OCI-LY7 (cell line): Measurements from ENCODE around the gene TRPM8.

ENCODE experiments used
- EZH2phosphoT487 ChIP-seq: fragments of 200-600 bp; sonication (generic); IDR thresholded peaks from 2 replicates; pipeline ENCODE4 v1.6.1; 2018; ENCODE audit warnings: low read depth, borderline replicate concordance, mild to moderate bottlenecking, mixed run types, antibody characterized with exemption, low read length, moderate library complexity, mixed read lengths
- TF ChIP-seq, protein P1 (sequence below): fragments of 200-600 bp; sonication (generic); conservative IDR thresholded peaks from 2 replicates; pipeline ENCODE4 v1.5.1; 2014; ENCODE audit warnings: mild to moderate bottlenecking, antibody characterized with exemption, low read length, moderate library complexity, mixed read lengths

DNA sequence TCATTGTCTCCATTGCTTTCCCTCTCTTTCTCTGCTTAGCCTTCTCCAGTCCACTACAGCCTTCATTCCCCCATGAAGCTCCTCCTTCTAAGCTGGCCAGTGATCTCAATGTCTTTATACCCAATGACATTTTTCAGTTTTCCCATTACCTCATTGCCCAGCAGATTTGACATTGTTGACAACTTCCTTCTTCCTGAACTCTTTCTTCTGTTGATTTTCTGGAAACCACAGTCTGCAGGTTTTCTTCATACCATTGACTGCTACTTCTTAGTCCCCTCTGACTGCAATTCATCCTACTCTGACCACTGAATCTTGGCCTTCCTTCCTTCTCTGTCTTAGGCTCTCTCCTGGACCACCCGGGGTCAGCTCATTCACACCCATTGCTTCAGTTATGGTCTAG is 110.5 kb downstream of the TRPM8 start:
- TF ChIP-seq, protein P1, sequence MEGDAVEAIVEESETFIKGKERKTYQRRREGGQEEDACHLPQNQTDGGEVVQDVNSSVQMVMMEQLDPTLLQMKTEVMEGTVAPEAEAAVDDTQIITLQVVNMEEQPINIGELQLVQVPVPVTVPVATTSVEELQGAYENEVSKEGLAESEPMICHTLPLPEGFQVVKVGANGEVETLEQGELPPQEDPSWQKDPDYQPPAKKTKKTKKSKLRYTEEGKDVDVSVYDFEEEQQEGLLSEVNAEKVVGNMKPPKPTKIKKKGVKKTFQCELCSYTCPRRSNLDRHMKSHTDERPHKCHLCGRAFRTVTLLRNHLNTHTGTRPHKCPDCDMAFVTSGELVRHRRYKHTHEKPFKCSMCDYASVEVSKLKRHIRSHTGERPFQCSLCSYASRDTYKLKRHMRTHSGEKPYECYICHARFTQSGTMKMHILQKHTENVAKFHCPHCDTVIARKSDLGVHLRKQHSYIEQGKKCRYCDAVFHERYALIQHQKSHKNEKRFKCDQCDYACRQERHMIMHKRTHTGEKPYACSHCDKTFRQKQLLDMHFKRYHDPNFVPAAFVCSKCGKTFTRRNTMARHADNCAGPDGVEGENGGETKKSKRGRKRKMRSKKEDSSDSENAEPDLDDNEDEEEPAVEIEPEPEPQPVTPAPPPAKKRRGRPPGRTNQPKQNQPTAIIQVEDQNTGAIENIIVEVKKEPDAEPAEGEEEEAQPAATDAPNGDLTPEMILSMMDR: no peak
- TF ChIP-seq EZH2phosphoT487: no peak
